GM10248 (cell line): Measurements from ENCODE around the gene DNAJC2.
"Not testable (repeated sequence)": the region's sequence is repeated elsewhere in the genome, so short reads cannot be mapped to it uniquely, and the experiment has no call there.

Source experiments
- CTCF ChIA-PET: fragments of 300-600 bp; sonication (Branson Sonifier 250); formaldehyde crosslinking; extraction: SDS; loops from one replicate; lab custom pipeline; 2021; ENCODE audit warnings: antibody characterized with exemption; lab: Yijun Ruan, JAX
- POLR2A ChIA-PET: fragments of 350-650 bp; sonication (Branson Sonifier 250); formaldehyde crosslinking; extraction: SDS; loops from one replicate; lab custom pipeline; 2020; ENCODE audit warnings: antibody characterized with exemption; lab: Yijun Ruan, JAX
- DNase-seq: peaks from one replicate; pipeline ENCODE4 v3.0.0; 2012; ENCODE audit errors: extremely low spot score

DNAJC2 gene

GRCh38 chr7:103264054-103264453 lies 80.5 kb downstream of the DNAJC2 start:
- POLR2A ChIA-PET, CTCF ChIA-PET, DNase-seq: not testable (repeated sequence)
